Activated naive CD8-positive, alpha-beta T cell treated with anti-CD3 and anti-CD28 coated beads for 36 hours (primary cell): Measurements from ENCODE around the gene USO1. TPM values are rescaled to one million over a fixed set of nuclear protein-coding genes. Genes with fewer than 3 reads are reported as not detected.
"Not testable (repeated sequence)": the region's sequence is repeated elsewhere in the genome, so short reads cannot be mapped to it uniquely, and the experiment has no call there.

Source experiments
- DNase-seq: peaks from one replicate; pipeline ENCODE4 v3.0.0; 2021
- H3K27ac Mint-ChIP-seq: one replicate; pipeline ENCODE4 v1.8.0; 2022; ENCODE audit warnings: mild to moderate bottlenecking, moderate library complexity, mixed read lengths
- H3K27me3 Mint-ChIP-seq: one replicate; pipeline ENCODE4 v1.8.0; 2022; ENCODE audit warnings: mild to moderate bottlenecking, mixed read lengths
- H3K36me3 Mint-ChIP-seq: one replicate; pipeline ENCODE4 v1.8.0; 2021; ENCODE audit warnings: mild to moderate bottlenecking, mixed read lengths
- H3K4me1 Mint-ChIP-seq: one replicate; pipeline ENCODE4 v1.8.0; 2021; ENCODE audit warnings: mixed read lengths
- H3K4me3 Mint-ChIP-seq: one replicate; pipeline ENCODE4 v1.8.0; 2022; ENCODE audit warnings: mild to moderate bottlenecking, moderate library complexity, mixed read lengths
- H3K9me3 Mint-ChIP-seq: one replicate; pipeline ENCODE4 v1.8.0; 2022; ENCODE audit warnings: mixed read lengths
- total RNA-seq, 2 experiments: library from RNA; stranded (reverse); gene quantifications; one replicate each; pipeline ENCODE4 v1.2.3, GENCODE V29; 2021

The USO1 gene
- total RNA-seq, 2 experiments from 2014 or later: 43.7 to 45.7 TPM

DNA sequence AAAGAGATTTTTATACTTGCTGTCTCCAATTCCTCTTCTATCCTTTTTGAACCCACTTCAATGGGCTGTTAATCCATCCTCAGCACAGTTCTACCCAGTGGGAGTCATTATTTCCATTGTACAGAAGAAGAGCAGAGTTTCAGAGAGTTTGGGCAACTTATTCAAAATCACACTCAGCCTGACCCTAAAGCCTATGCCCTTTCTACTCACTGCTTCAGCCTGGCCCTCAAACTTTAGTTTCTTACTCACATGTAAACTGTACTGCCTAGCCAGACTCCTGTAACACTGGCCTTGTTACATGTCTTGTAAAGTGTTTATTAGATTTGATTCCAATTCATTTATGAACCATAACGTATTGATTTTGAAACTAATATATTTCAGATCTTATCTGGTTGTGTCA lies 25.1 kb upstream of the USO1 start:
- no peaks in the 10 kb centered on the region for H3K27me3 Mint-ChIP-seq
- H3K4me1 Mint-ChIP-seq: peaks cover 37% of the 10 kb centered on the region
- H3K27ac Mint-ChIP-seq: peak overlapping the region; percentile 76
- no peaks in the 10 kb centered on the region for H3K9me3 Mint-ChIP-seq
- H3K4me3 Mint-ChIP-seq: no peak overlapping the region
- no peak for DNase-seq
- H3K36me3 Mint-ChIP-seq: peaks cover 3% of the 10 kb centered on the region

DNA sequence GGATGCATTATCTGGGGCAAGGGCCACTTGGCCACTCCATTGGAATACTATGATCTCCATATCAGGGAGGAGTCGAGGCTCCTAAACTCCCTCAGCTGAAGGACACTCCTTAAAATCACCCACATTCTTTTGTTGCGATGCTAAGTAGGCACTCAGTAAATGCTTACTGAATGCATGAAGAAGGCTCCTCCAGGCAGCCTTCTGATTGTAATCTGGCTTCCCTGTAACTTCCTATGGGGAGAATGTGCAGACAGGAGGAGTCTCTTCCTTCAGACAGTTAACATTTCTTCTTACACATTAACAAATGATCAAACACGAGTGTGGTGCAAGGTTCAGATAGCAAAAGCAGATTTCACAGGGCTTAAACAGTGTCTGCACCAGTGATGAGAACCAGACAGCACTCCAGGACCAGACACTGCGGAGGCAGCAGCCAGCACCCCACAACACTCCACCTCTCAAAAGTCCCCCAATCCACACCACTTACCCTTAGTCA lies 21.4 kb upstream of the USO1 start:
- no peak for DNase-seq
- H3K4me1 Mint-ChIP-seq: peaks cover 16% of the 10 kb centered on the region
- H3K36me3 Mint-ChIP-seq: no peaks in the 10 kb centered on the region
- H3K27ac Mint-ChIP-seq: no peak overlapping the region
- H3K9me3 Mint-ChIP-seq: no peaks in the 10 kb centered on the region
- no peaks in the 10 kb centered on the region for H3K27me3 Mint-ChIP-seq
- no peak overlapping the region for H3K4me3 Mint-ChIP-seq

DNA sequence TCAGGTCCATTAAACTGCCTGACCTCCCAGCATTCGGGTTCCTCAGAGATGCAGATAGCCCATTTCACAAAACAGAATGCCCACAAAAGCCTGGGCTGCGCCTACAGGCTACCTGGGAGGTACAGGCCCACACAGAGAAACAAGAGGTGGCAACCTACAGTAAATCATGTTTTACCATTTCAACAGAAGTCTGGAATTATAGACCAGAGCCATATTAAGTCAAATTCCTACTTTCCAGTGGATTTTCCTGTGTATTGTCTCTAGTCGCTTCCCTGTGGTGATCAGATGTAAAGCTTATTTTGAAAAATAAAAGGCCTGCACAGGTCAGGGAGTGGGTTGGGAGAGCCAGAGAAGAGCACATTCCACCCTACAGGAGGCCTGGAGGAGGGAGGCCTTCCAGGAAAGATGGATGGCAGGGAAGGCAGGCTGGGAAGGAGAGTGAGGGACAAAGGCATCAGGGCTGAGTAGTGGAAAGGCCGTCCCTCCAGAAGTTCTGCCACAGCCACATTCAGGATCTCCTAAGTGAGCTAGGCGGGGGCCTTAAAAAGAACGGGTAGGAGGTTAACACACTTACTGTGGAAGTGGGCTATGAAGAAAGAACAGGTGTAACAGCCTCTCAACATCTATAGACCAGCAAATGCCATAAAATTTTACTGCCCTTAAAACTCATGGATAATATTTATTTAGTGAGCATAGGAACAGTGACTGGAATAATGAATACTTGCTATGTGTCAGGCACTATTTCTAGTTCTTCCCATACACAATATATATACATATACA lies 19.0 kb upstream of the USO1 start:
- H3K4me1 Mint-ChIP-seq: peaks cover 9% of the 10 kb centered on the region
- H3K27me3 Mint-ChIP-seq: no peaks in the 10 kb centered on the region
- DNase-seq: no peak
- H3K36me3 Mint-ChIP-seq: no peaks in the 10 kb centered on the region
- no peak overlapping the region for H3K27ac Mint-ChIP-seq
- no peaks in the 10 kb centered on the region for H3K9me3 Mint-ChIP-seq
- no peak overlapping the region for H3K4me3 Mint-ChIP-seq

DNA sequence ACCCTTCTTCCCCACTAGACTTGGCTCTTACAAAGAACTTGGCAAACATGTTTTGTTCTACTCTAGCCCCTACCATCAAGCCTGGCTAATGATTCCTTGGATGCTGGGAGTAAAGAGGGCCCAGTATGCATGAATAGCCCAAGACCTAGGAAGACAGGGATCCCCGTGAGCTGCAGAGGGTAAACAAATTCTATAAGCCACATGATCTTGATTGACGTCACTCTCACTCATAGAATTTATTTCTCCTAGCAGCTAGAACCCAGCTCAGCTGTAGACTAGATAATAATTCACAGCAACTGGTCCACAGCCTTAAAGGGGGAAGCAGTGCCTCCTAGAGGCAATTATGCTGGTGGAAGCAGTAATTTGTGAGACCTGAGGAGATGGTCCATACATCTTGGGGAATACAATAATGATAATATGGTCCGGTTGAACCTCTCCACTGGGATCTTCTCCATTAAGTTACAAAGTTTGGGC lies 16.1 kb upstream of the USO1 start:
- H3K4me1 Mint-ChIP-seq: peaks cover 11% of the 10 kb centered on the region
- H3K27ac Mint-ChIP-seq: peak overlapping the region; percentile 61
- no peak overlapping the region for H3K4me3 Mint-ChIP-seq
- no peaks in the 10 kb centered on the region for H3K9me3 Mint-ChIP-seq
- no peaks in the 10 kb centered on the region for H3K27me3 Mint-ChIP-seq
- peak; percentile 44 for DNase-seq
- no peaks in the 10 kb centered on the region for H3K36me3 Mint-ChIP-seq

DNA sequence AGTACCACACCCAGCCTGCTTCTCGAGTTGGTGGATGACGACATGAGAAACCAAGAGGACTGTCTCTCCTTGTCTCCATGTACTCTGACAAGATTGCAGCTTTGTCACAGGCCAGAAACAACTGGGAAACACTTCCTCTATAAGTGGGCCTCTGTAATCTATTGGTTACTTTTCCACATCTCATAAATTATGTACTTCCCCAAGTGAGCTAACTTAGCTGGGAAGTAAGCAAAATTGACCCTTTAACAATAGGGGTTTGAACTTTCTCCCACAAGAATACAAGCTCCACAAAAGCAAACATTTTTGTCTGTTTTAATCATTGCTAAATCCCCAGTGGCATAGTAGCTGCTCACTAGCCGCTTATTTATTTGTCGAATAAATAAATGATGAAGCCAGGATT lies 14.1 kb upstream of the USO1 start:
- DNase-seq: no peak
- no peaks in the 10 kb centered on the region for H3K9me3 Mint-ChIP-seq
- no peak overlapping the region for H3K4me3 Mint-ChIP-seq
- H3K27me3 Mint-ChIP-seq: no peaks in the 10 kb centered on the region
- H3K4me1 Mint-ChIP-seq: peaks cover 18% of the 10 kb centered on the region
- no peak overlapping the region for H3K27ac Mint-ChIP-seq
- no peaks in the 10 kb centered on the region for H3K36me3 Mint-ChIP-seq

DNA sequence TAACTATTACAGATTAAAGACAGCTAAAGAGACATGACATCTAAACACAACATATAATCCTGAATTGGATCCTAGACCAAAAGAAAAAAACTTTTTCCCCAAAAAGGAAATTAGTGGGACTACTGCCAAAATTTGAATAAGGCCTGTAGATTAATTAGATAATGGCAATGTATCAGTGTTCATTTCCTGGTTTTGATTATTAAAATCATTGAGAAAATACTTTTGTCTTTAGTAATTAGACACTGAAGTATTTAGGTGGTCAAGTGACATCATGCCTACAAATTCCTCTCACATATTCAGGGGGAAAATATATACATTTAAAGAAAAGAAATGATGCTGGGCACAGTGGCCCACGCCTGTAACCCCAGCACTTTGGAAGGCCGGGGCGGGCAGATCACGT lies 10.4 kb upstream of the USO1 start:
- H3K9me3 Mint-ChIP-seq: no peaks in the 10 kb centered on the region
- H3K36me3 Mint-ChIP-seq: peaks cover 2% of the 10 kb centered on the region
- no peak for DNase-seq
- H3K27me3 Mint-ChIP-seq: no peaks in the 10 kb centered on the region
- H3K27ac Mint-ChIP-seq: no peak overlapping the region
- H3K4me1 Mint-ChIP-seq: peaks cover 14% of the 10 kb centered on the region
- no peak overlapping the region for H3K4me3 Mint-ChIP-seq

DNA sequence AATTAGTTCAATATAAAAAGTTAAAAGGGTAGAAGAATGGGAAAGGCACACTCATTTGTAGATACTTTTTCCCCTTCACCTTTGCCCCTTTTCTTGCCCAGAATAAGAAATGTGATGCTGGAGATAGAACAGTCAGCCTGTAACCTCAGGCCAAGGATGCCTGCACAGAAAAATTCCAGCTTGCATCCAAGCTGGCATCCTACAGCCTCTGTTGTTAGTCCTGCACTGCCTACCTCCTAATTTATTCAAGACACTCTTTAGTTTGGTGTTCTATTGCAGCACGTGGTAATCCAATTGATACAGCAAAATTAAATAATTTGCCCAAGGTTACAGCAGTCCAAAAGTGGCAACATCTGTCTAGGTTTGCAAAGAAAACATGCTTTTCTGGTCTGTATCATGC lies 9.7 kb upstream of the USO1 start:
- no peak overlapping the region for H3K4me3 Mint-ChIP-seq
- peaks cover 14% of the 10 kb centered on the region for H3K4me1 Mint-ChIP-seq
- peaks cover 2% of the 10 kb centered on the region for H3K36me3 Mint-ChIP-seq
- H3K9me3 Mint-ChIP-seq: no peaks in the 10 kb centered on the region
- DNase-seq: no peak
- no peak overlapping the region for H3K27ac Mint-ChIP-seq
- H3K27me3 Mint-ChIP-seq: no peaks in the 10 kb centered on the region

DNA sequence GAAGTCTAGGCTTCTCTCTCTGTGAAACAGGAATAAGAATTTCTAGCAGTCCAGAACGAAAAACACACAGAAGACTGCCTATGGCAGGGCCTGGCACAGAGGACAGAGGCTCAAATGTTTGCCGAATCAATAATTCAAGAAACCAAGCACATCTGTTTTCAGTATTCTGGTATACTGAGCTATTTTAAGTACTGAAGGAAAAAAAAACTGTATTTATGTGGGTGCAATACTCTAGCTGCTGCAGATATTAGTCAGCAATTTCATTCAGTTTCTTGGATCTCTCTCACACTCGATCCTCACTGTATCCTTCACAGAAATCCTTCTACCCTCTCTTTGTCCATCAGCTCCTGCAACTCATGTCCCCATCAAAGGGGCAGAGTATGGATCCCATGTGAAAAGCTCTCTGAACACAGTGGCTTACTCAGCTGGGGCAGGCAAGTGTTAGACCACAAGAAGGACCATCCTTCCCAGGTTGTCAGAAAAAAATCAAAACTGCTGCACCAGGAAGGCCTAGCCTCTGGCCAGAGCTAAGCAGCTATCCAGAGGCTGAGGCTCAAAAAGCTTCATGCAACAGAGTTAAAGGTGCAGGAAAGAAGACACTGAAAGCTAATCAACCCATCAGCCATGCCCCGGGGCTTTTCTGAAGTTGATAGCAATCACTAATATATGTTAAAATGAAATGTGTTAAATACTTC lies 9.1 kb upstream of the USO1 start:
- Mint-ChIP-seq H3K36me3 (peaks cover 2% of the 10 kb centered on the region), H3K27ac (no peak overlapping the region)

DNA sequence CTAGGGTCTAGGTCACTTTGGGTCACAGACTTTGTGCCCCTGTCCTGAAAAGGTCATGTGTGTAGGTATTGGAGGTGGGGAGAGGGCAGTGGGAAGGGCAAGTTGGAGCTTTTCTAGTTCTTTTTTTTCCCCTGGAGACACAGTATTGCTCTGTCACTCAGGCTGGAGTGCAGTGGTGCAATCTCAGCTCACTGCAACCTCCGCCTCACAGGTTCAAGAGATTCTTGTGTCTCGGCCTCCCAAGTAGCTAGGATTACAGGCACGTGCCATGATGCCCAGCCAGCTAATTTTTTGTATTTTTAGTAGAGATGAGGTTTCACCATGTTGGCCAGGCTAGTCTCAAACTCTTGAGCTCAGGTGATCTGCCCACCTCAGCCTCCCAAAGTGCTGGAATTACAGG lies 8.3 kb upstream of the USO1 start:
- not testable (repeated sequence) for H3K27ac Mint-ChIP-seq, H3K4me3 Mint-ChIP-seq, H3K36me3 Mint-ChIP-seq, H3K9me3 Mint-ChIP-seq, DNase-seq, H3K27me3 Mint-ChIP-seq
- peaks cover 12% of the 10 kb centered on the region for H3K4me1 Mint-ChIP-seq

More for the DNA sequence above, 9.1 kb upstream of the USO1 start:
- no peaks in the 10 kb centered on the region for H3K27me3 Mint-ChIP-seq
- H3K4me3 Mint-ChIP-seq: no peak overlapping the region
- H3K9me3 Mint-ChIP-seq: no peaks in the 10 kb centered on the region
- DNase-seq: no peak
- H3K4me1 Mint-ChIP-seq: peaks cover 12% of the 10 kb centered on the region

DNA sequence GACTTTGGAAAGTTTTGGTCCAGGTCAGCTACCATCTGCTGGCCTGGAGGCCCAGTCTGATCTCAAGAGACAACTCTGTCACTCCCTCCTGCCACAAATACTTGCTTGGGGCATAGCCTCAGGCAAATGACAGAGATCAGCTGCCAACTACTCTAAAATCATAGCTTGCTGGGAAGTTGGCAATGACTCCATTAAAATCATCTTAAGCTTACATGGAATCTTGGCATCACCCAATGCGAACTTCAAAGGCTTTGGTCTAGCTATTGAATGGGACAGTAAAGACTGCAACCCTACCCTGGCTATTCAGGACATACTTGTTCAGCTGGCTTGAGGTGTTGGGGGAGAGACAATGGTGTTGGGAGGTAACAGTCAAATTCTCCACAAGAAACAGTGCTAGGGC lies 7.0 kb upstream of the USO1 start:
- peaks cover 19% of the 10 kb centered on the region for H3K4me1 Mint-ChIP-seq
- no peak overlapping the region for H3K27ac Mint-ChIP-seq
- no peaks in the 10 kb centered on the region for H3K9me3 Mint-ChIP-seq
- no peaks in the 10 kb centered on the region for H3K27me3 Mint-ChIP-seq
- H3K4me3 Mint-ChIP-seq: no peak overlapping the region
- DNase-seq: no peak
- H3K36me3 Mint-ChIP-seq: peaks cover 2% of the 10 kb centered on the region

DNA sequence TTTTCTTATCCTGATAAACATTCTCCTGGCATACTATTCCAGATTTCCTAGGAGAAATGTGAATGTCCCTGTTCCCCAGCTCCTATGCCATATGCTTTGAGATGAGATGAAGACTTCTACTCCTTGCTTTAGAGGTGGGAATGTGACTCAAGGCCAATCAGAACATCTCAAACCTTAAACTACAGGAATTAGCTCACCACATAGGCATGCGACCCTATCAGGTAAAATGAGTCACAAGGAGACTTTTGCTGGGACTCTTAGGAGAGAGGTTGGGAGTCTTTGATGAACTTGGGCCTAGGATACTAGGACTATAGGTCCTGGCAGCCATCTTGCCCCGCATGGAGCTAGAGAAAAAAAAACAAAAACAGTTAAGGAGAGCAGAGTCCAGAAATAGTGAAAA lies 5.8 kb upstream of the USO1 start:
- Mint-ChIP-seq H3K27ac (no peak overlapping the region), H3K4me3 (no peak overlapping the region), H3K36me3 (peaks cover 2% of the 10 kb centered on the region), H3K27me3 (no peaks in the 10 kb centered on the region), H3K4me1 (peaks cover 27% of the 10 kb centered on the region), H3K9me3 (no peaks in the 10 kb centered on the region)
- no peak for DNase-seq

DNA sequence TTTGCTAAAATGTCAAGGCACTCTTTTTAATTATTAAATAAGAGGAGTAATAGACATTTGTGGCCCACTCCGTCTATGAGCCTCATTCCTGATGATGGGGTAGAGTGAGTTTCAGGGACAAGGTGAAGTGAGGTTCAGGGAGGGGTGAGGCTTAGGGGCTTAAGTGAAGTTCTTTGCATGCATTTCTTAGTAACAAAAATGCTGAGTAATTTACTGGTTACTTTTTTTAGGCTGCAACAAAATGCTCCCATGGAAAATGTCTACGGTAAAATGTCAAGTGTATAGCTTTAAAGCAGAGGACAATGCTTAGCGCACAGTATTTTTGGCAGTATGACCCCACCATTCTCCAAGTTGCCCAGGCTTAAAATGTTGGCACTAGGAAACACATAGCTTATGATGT lies 2.0 kb upstream of the USO1 start:
- no peak overlapping the region for H3K27ac Mint-ChIP-seq
- no peaks in the 10 kb centered on the region for H3K27me3 Mint-ChIP-seq
- H3K9me3 Mint-ChIP-seq: no peaks in the 10 kb centered on the region
- H3K4me3 Mint-ChIP-seq: no peak overlapping the region
- peaks cover 42% of the 10 kb centered on the region for H3K4me1 Mint-ChIP-seq
- H3K36me3 Mint-ChIP-seq: peaks cover 9% of the 10 kb centered on the region
- no peak for DNase-seq

DNA sequence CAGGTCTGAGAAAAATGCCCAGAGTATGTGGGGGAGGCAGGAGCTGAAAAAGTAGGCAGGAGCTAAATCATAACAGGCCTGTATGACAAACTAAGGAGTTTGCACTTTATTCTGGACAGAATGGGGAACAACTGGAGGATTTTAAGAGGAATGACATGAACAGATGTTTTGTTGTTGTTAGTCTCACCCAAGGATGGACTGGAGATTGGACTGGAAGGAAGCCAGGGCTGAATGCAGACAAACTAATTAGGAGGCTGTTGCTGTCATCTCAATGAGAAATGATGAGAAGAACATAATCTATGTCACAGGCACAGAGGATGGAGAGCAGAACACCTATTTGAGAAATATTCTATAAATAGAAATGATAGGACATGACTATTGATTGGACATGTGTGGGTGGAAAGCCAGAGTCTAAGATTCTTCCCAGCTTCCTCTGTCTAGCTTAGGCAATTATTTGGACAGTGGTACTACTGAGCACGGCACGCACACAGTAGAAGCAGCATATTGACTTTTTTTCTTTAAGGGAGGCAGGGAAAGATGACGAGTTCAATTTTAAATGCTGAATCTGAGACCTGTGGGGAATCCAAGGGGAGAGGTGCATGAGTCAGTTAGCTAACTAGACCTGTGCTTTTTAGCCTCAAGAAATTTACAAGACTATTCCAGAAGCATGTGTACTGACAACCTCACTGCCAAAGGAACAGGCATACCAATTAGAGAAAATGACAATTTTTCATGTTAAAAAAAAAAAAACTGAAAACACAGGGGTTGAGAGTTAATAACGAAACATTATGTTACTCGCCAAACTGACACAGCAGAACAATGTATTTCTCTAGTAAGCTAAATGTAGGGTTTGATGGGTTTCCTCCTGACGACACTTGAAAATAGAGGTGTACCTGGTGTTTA lies 963 bp upstream of the USO1 start:
- Mint-ChIP-seq H3K9me3 (no peaks in the 10 kb centered on the region), H3K4me3 (peak overlapping the region; percentile 99), H3K27ac (peak overlapping the region; percentile 99), H3K4me1 (peaks cover 45% of the 10 kb centered on the region), H3K36me3 (peaks cover 9% of the 10 kb centered on the region), H3K27me3 (no peaks in the 10 kb centered on the region)
- peak; percentile 7 for DNase-seq

DNA sequence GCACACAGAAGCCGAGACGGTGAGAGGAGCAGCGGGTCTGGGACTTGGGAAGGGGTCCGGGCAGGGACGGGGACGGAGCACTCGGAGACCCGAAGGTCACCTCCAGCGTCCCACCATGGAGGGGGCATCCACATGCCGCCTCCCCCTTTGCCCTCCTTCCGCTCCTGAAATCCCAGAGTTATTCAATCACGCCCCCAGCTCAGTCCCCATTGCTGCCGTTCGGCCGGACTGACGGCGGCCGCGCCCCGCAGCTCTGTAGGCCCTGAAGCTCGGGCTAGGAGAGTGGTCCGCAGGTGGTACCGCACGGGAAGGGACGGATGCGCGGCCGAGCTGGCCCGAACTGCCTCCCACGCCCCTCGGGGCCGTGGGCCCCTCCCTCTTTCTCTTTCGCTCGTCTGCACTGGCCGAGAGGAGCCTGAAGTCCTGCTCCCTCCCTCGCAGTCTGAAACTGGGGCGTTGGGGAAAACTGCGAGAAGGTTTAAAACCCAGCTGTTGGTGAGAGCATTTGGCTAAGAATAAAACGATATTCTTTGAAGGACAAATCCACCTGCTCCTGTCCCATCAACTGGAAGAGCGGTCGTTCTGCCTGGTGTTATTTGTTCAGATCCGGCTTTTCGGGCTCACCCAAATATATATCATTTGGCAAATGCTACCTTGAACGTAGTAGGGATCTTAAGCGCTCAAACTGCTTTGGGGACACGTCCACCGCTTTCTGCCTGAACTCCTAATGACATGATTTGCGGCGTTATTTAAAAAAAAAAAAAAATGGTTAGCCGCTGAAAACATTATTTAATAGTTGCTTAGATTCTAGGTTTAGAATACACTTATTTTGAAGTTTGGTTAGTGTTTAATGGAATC lies 719 bp downstream of the USO1 start:
- Mint-ChIP-seq H3K27ac (peak overlapping the region; percentile 99), H3K27me3 (no peaks in the 10 kb centered on the region), H3K4me3 (peak overlapping the region; percentile 99), H3K9me3 (no peaks in the 10 kb centered on the region), H3K4me1 (peaks cover 50% of the 10 kb centered on the region), H3K36me3 (peaks cover 11% of the 10 kb centered on the region)
- DNase-seq: peak; percentile 72
